T-cell (primary cell): ENCODE data around the gene ARL4A. TPM values are rescaled to one million over a fixed set of nuclear protein-coding genes. Genes with fewer than 3 reads are reported as not detected.

Experiments
- ATAC-seq, 4 experiments: fragments of 200-7000 bp in 3 of 4; fragments of 150-1000 bp in 1 of 4; cut with Tn5 transposase; replicated peaks in 1 of 4; 1 replicate in 3 of 4; 2 replicates in 1 of 4; pipeline ENCODE4 v1.10.0; 2021; ENCODE audit warnings: moderate library complexity in 3 of 4, mild to moderate bottlenecking in 2 of 4, moderate number of reproducible peaks in 1 of 4
- CTCF ChIA-PET, 2 donors: fragments of 300-600 bp; sonication (Branson Sonifier 250); formaldehyde crosslinking; loops; one replicate each; lab custom pipeline; 2022; ENCODE audit warnings: antibody characterized with exemption in 2 of 2; lab: Charles Lee
- POLR2A ChIA-PET, 2 donors: fragments of 300-600 bp; sonication (Branson Sonifier 250); formaldehyde crosslinking; loops; one replicate each; lab custom pipeline; 2022; ENCODE audit warnings: antibody characterized with exemption in 2 of 2; lab: Charles Lee
- DNase-seq, 35 experiments: peaks; one replicate each; pipeline versions ENCODE4 v3.0.0 to v3.0.0-alpha.2; 2013 to 2023
- H3K27ac ChIP-seq: one replicate; pipeline ENCODE4 v1.5.1; 2013; ENCODE audit warnings: low read length
- H3K27me3 ChIP-seq, 2 experiments: replicated peaks in 1 of 2; 1 replicate in 1 of 2; 2 replicates in 1 of 2; pipeline versions ENCODE4 v1.6.1 to v1.7.0; 2013; ENCODE audit warnings: low read length in 1 of 2, mixed read lengths in 1 of 2; ENCODE audit not compliant: control insufficient read depth in 2 of 2, insufficient read depth in 2 of 2; ENCODE audit errors: extremely low read depth in 1 of 2
- H3K36me3 ChIP-seq, 2 donors: 1 replicate in 1 of 2; 2 replicates in 1 of 2; pipeline versions ENCODE4 v1.6.1 to v1.7.0; 2013; ENCODE audit warnings: low read length in 1 of 2; ENCODE audit not compliant: control insufficient read depth in 2 of 2, insufficient read depth in 1 of 2; ENCODE audit errors: extremely low read depth in 1 of 2
- H3K4me1 ChIP-seq, 2 experiments: 1 replicate in 1 of 2; 2 replicates in 1 of 2; pipeline versions ENCODE4 v1.6.1 to v1.7.0; 2013; ENCODE audit warnings: low read length in 2 of 2, mixed read lengths in 1 of 2; ENCODE audit not compliant: insufficient read depth in 2 of 2, control insufficient read depth in 1 of 2; ENCODE audit errors: extremely low read depth in 1 of 2
- H3K4me3 ChIP-seq, 2 donors: 1 replicate in 1 of 2; 2 replicates in 1 of 2; pipeline versions ENCODE4 v1.5.1 to v1.7.0; 2013; ENCODE audit warnings: mild to moderate bottlenecking in 2 of 2, low read length in 1 of 2, moderate library complexity in 1 of 2; ENCODE audit not compliant: control insufficient read depth in 1 of 2; ENCODE audit errors: extremely low read depth in 1 of 2
- H3K9me3 ChIP-seq: 2 replicates; pipeline ENCODE4 v1.7.0; 2013
- H3K27ac Mint-ChIP-seq, 2 donors: one replicate each; pipeline ENCODE4 v1.8.0; 2020 to 2021; ENCODE audit warnings: mild to moderate bottlenecking in 2 of 2, mixed read lengths in 2 of 2
- H3K27me3 Mint-ChIP-seq, 2 donors: one replicate each; pipeline ENCODE4 v1.8.0; 2021 to 2022; ENCODE audit warnings: mixed read lengths in 2 of 2
- H3K36me3 Mint-ChIP-seq: one replicate; pipeline ENCODE4 v1.8.0; 2021; ENCODE audit warnings: mixed read lengths
- H3K4me1 Mint-ChIP-seq, 3 donors: one replicate each; pipeline ENCODE4 v1.8.0; 2020 to 2022; ENCODE audit warnings: mixed read lengths in 3 of 3, mild to moderate bottlenecking in 1 of 3
- H3K4me3 Mint-ChIP-seq, 3 donors: one replicate each; pipeline ENCODE4 v1.8.0; 2020 to 2022; ENCODE audit warnings: mild to moderate bottlenecking in 3 of 3, mixed read lengths in 3 of 3, moderate library complexity in 3 of 3
- H3K9me3 Mint-ChIP-seq, 3 donors: one replicate each; pipeline ENCODE4 v1.8.0; 2020 to 2022; ENCODE audit warnings: mixed read lengths in 3 of 3
- WGBS: methylation state at CpG from one replicate; pipeline ENCODE4 v1.1.5; 2013; ENCODE audit warnings: missing lambda C conversion rate; ENCODE audit not compliant: insufficient coverage; 5-methylcytosine and 5-hydroxymethylcytosine counted together
- total RNA-seq, 35 experiments: library from RNA in 6 of 35; stranded (reverse) in 6 of 35; fragments of 120-200 nt in 1 of 35; gene quantifications; one replicate each; pipeline versions ENCODE4 v1.2.1 to v1.2.4 and lab custom pipeline; 2013 to 2026

Gene ARL4A
- total RNA-seq, 5 donors from 2014 or later (not counting 1 experiment from before 2014, with no cell fraction given) = 7.0 to 98.2 (median 13.6) TPM

DNA sequence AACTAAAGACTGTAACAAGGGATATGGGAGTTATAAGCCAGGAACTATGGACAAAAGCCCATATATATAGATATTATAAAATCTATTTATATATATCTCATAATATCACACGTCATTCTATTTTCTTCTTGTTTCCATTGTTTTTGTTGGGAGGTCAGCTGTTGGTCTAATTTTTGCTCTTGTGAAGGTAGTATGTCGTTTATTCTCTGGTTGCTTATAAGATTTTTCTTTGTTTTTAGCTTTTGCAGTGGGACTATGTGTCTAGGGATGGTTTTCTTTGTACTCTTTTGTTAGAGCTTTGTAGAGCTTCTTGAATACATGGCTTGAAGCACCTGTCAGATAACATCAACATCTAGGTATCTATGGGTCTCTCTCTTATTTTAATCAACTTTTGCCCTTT, 14.0 kb downstream of the ARL4A start:
- no peaks in the 10 kb centered on the region for H3K36me3 ChIP-seq
- CTCF ChIA-PET = no interaction called here
- H3K9me3 Mint-ChIP-seq = peaks cover 0 to 8% (median 6%) of the 10 kb centered on the region in 3 donors
- POLR2A ChIA-PET = interaction anchor here in 1 of 2 donors (1.5 kb wide), 1 partner anchor 13 kb away, joined by 5 read pairs; no protein-coding TSS in a partner anchor
- H3K4me1 Mint-ChIP-seq = peaks cover 0 to 3% (median 0%) of the 10 kb centered on the region in 3 donors
- no peak overlapping the region for H3K27ac Mint-ChIP-seq
- DNase-seq (no peak), ATAC-seq (no peak)
- H3K4me3 Mint-ChIP-seq = no peak overlapping the region
- no peaks in the 10 kb centered on the region for H3K27me3 ChIP-seq
- H3K4me3 ChIP-seq = no peak overlapping the region
- no peak overlapping the region for H3K27ac ChIP-seq
- WGBS = 60% methylated on average over 1 of the region's 2 CpGs
- H3K27me3 Mint-ChIP-seq = no peaks in the 10 kb centered on the region
- peaks cover 12% of the 10 kb centered on the region for H3K36me3 Mint-ChIP-seq
- no peaks in the 10 kb centered on the region for H3K4me1 ChIP-seq
- no peaks in the 10 kb centered on the region for H3K9me3 ChIP-seq

DNA sequence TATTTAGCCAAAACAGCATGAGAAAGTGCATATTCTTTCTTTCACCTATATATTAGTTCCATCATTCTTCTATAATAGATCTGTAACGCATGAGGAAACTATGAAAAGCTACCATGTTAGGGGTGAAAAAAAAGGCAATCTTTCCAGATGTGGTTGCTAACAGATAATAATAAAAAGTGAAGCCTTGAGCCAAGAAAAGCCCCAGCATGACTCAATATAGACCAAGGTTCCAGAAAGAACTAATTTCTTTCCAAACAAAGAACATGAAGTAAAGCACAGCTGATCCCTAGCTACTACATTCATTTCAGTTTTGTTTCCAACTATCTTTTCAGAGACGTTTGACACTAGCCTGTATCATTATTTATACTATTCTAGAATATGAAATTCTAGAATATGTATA, 16.4 kb downstream of the ARL4A start:
- Mint-ChIP-seq H3K4me3 (no peak overlapping the region), H3K4me1 (no peaks in the 10 kb centered on the region), H3K36me3 (peaks cover 13% of the 10 kb centered on the region), H3K27ac (no peak overlapping the region), H3K9me3 (peaks cover 0 to 8% (median 6%) of the 10 kb centered on the region in 3 donors), H3K27me3 (no peaks in the 10 kb centered on the region)
- ChIA-PET CTCF (interaction anchor here in 1 of 2 donors (0.6 to 0.7 kb wide), 2 partner anchors 24 to 79 kb away, joined by 3 to 5 read pairs; no protein-coding TSS in a partner anchor), POLR2A (no interaction called here)
- WGBS = no CpG with 5 or more reads among the region's 2 CpGs
- no peaks in the 10 kb centered on the region for H3K27me3 ChIP-seq
- ATAC-seq (no peak), DNase-seq (no peak)
- H3K9me3 ChIP-seq = no peaks in the 10 kb centered on the region
- H3K27ac ChIP-seq = no peak overlapping the region
- no peaks in the 10 kb centered on the region for H3K36me3 ChIP-seq
- H3K4me1 ChIP-seq = no peaks in the 10 kb centered on the region
- no peak overlapping the region for H3K4me3 ChIP-seq

DNA sequence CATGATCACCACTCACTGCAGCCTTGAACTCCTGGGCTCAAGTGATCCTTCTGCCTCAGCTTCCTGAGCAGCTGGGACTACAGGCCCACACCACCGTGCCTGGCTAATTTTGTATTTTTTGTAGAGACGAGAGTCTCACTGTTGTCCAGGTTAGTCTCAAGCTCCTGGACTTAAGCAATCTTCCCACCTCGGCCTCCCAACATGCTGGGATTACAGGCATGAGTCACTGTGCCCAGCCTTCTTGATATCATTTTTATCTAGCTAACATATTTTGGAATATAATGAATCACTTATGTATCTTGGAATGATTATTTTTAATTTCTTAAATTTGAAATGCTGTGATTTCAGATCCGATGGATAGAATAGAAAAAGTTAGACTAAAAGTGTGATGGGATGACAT, 18.4 kb downstream of the ARL4A start:
- H3K4me3 Mint-ChIP-seq = no peak overlapping the region
- no peaks in the 10 kb centered on the region for H3K4me1 ChIP-seq
- ATAC-seq (no peak), DNase-seq (no peak)
- no peaks in the 10 kb centered on the region for H3K4me1 Mint-ChIP-seq
- WGBS = 90% methylated on average over 1 of the region's 4 CpGs
- no peaks in the 10 kb centered on the region for H3K27me3 ChIP-seq
- no peaks in the 10 kb centered on the region for H3K27me3 Mint-ChIP-seq
- no peaks in the 10 kb centered on the region for H3K36me3 ChIP-seq
- no peak overlapping the region for H3K27ac Mint-ChIP-seq
- H3K27ac ChIP-seq = no peak overlapping the region
- H3K4me3 ChIP-seq = no peak overlapping the region
- H3K9me3 ChIP-seq = no peaks in the 10 kb centered on the region
- ChIA-PET POLR2A (no interaction called here), CTCF (interaction anchor here in 1 of 2 donors (1.0 kb wide), 1 partner anchor 16 kb away, joined by 3 read pairs; no protein-coding TSS in a partner anchor)
- H3K9me3 Mint-ChIP-seq = peaks cover 0 to 8% (median 6%) of the 10 kb centered on the region in 3 donors
- peaks cover 13% of the 10 kb centered on the region for H3K36me3 Mint-ChIP-seq

DNA sequence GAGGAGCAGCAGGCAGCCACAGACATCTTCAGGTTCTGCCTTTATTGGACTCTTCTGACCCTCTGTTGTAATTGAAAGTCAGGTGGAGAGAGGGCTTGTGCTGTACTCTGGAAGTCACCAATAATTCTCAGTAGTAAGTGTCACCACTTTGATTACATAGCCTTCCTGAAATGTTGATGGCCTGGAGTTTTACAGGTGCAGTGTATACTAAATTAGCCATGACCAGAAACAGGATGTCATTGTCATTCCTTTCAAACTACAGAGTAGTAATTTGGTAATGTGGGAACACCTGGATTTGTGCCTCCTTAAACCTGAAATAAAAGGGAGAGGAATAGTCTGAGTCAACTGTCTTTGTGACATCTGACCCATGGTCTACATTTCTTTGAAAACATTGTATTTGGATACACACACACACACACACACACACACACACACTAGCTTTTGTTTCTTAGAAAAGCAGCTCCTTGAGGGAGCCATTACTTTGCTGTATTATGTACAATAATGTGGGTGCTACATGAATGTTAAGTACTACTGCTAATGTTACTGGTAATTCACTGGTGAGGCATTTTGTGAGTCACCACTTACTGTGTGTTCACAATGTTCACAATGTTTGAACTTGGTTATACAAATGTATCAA, 19.6 kb downstream of the ARL4A start:
- Mint-ChIP-seq H3K27ac (no peak overlapping the region), H3K4me1 (no peaks in the 10 kb centered on the region), H3K27me3 (no peaks in the 10 kb centered on the region), H3K36me3 (peaks cover 8% of the 10 kb centered on the region), H3K4me3 (no peak overlapping the region), H3K9me3 (no peaks in the 10 kb centered on the region)
- H3K27ac ChIP-seq = no peak overlapping the region
- DNase-seq (no peak), ATAC-seq (no peak)
- ChIA-PET CTCF (interaction anchor here in 1 of 2 donors (1.0 kb wide), 1 partner anchor 17 kb away, joined by 3 read pairs; no protein-coding TSS in a partner anchor), POLR2A (no interaction called here)
- no peaks in the 10 kb centered on the region for H3K36me3 ChIP-seq
- no peak overlapping the region for H3K4me3 ChIP-seq
- no peaks in the 10 kb centered on the region for H3K9me3 ChIP-seq
- H3K27me3 ChIP-seq = no peaks in the 10 kb centered on the region
- no peaks in the 10 kb centered on the region for H3K4me1 ChIP-seq

DNA sequence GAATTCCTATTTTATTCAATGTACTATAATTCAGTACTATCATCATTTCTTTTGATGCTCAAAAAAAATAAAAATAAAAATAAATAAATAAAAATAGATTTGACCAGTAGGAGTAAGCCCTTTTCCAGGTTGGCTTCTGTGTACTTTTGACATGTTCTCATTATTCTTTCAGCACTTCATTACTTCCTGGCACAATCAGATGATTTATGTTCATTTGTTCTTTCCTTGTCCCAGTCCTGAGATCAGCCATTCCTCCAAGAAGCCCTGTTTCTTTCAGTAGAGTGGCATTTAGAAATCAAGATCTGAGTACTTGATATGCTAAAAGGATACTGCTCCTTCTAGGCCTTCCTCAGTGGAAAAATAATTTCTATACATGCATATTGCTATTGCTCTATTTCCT, 20.9 kb downstream of the ARL4A start:
- POLR2A ChIA-PET = no interaction called here
- Histone ChIP-seq H3K4me3 (no peak overlapping the region), H3K9me3 (no peaks in the 10 kb centered on the region), H3K27ac (no peak overlapping the region), H3K36me3 (no peaks in the 10 kb centered on the region), H3K27me3 (no peaks in the 10 kb centered on the region), H3K4me1 (no peaks in the 10 kb centered on the region)
- Mint-ChIP-seq H3K27ac (no peak overlapping the region), H3K4me1 (no peaks in the 10 kb centered on the region), H3K36me3 (peaks cover 6% of the 10 kb centered on the region), H3K27me3 (no peaks in the 10 kb centered on the region), H3K4me3 (no peak overlapping the region), H3K9me3 (no peaks in the 10 kb centered on the region)
- CTCF ChIA-PET = no interaction called here
- ATAC-seq (no peak), DNase-seq (no peak)

- Histone ChIP-seq H3K36me3 (no peaks in the 10 kb centered on the region), H3K27ac (no peak overlapping the region), H3K27me3 (no peaks in the 10 kb centered on the region), H3K4me1 (no peaks in the 10 kb centered on the region), H3K4me3 (no peak overlapping the region), H3K9me3 (no peaks in the 10 kb centered on the region)
- H3K36me3 Mint-ChIP-seq = peaks cover 6% of the 10 kb centered on the region
- no peaks in the 10 kb centered on the region for H3K9me3 Mint-ChIP-seq
- WGBS = no CpG with 5 or more reads among the region's 2 CpGs
- CTCF ChIA-PET = interaction anchor here in 1 of 2 donors (0.7 kb wide), 1 partner anchor 409 kb away, joined by 4 read pairs; no protein-coding TSS in a partner anchor
- ATAC-seq = no peak
- no peak overlapping the region for H3K27ac Mint-ChIP-seq
- no peaks in the 10 kb centered on the region for H3K27me3 Mint-ChIP-seq
- H3K4me3 Mint-ChIP-seq = no peak overlapping the region
- no peak for DNase-seq
- POLR2A ChIA-PET = interaction anchor here (0.5 to 0.7 kb wide), 2 partner anchors 28 to 924 kb away, joined by 3 to 7 read pairs; no protein-coding TSS in a partner anchor
- H3K4me1 Mint-ChIP-seq = peaks cover 0 to 1% (median 0%) of the 10 kb centered on the region in 3 donors
These were observed 22.5 kb downstream of the ARL4A start for GRCh38 chr7:12709726-12710502.
